Lower leg skin (tissue), 3 donors: ENCODE measurements around the gene ABHD4.

ENCODE experiments used
- POLR2A ChIP-seq, 2 donors: fragments of 450-650 bp; IDR thresholded peaks; one replicate each; pipeline ENCODE4 v1.6.1; 2016 to 2017; ENCODE audit warnings: antibody characterized with exemption in 2 of 2, mild to moderate bottlenecking in 1 of 2, moderate library complexity in 1 of 2
- TF ChIP-seq, protein P1 (sequence below), 3 donors: fragments of 450-650 bp; IDR thresholded peaks; one replicate each; pipeline ENCODE4 v1.5.1; 2016; ENCODE audit warnings: antibody characterized with exemption in 3 of 3, mild to moderate bottlenecking in 3 of 3, moderate library complexity in 2 of 3

DNA sequence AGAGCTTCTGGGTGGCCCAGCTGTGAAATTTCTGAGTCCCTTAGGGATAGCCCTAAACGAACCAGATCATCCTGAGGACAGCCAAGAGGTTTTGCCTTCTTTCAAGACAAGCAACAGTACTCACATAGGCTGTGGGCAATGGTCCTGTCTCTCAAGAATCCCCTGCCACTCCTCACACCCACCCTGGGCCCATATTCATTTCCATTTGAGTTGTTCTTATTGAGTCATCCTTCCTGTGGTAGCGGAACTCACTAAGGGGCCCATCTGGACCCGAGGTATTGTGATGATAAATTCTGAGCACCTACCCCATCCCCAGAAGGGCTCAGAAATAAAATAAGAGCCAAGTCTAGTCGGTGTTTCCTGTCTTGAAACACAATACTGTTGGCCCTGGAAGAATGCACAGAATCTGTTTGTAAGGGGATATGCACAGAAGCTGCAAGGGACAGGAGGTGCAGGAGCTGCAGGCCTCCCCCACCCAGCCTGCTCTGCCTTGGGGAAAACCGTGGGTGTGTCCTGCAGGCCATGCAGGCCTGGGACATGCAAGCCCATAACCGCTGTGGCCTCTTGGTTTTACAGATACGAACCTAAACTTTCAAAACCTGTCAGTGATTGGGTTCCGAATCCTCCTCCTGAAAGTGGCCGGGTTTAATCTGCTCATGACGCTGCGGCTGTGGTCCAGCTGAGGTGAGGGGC lies 48.0 kb upstream of the ABHD4 start:
- TF ChIP-seq, protein P1, sequence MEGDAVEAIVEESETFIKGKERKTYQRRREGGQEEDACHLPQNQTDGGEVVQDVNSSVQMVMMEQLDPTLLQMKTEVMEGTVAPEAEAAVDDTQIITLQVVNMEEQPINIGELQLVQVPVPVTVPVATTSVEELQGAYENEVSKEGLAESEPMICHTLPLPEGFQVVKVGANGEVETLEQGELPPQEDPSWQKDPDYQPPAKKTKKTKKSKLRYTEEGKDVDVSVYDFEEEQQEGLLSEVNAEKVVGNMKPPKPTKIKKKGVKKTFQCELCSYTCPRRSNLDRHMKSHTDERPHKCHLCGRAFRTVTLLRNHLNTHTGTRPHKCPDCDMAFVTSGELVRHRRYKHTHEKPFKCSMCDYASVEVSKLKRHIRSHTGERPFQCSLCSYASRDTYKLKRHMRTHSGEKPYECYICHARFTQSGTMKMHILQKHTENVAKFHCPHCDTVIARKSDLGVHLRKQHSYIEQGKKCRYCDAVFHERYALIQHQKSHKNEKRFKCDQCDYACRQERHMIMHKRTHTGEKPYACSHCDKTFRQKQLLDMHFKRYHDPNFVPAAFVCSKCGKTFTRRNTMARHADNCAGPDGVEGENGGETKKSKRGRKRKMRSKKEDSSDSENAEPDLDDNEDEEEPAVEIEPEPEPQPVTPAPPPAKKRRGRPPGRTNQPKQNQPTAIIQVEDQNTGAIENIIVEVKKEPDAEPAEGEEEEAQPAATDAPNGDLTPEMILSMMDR (IDR thresholded peaks at IDR 0.05), result no peak
- TF ChIP-seq POLR2A (IDR thresholded peaks at IDR 0.05), result no peak
